ENCODE data around the gene CLSTN2. TPM values are rescaled to one million over a fixed set of nuclear protein-coding genes. Genes with fewer than 3 reads are reported as not detected.

CLSTN2 gene
- total and polyA plus RNA-seq, 2 donors from 2014 or later = 2.0 to 12.0 TPM

GRCh38 chr3:140467796-140468315 lies 532.9 kb downstream of the CLSTN2 start:
- Histone ChIP-seq H3K9ac (ENCODE audit: low read length in 3 of 3) (no peak overlapping the region), H3K27ac (ENCODE audit: low read depth in 2 of 2, low read length in 2 of 2) (no peak overlapping the region), H3K4me3 (ENCODE audit: low read length in 3 of 3) (no peak overlapping the region), H3K27me3 (ENCODE audit: control insufficient read depth, insufficient read depth, low read length) (no peaks in the 10 kb centered on the region), H3K4me1 (ENCODE audit: control insufficient read depth in 2 of 3, insufficient read depth in 2 of 3, low read depth in 1 of 3, low read length in 3 of 3) (no peaks in the 10 kb centered on the region), H3K36me3 (ENCODE audit: control insufficient read depth in 2 of 3, insufficient read depth in 3 of 3, low read length in 3 of 3) (no peaks in the 10 kb centered on the region), H3K9me3 (ENCODE audit: control insufficient read depth in 2 of 3, insufficient read depth in 1 of 3, low read length in 3 of 3) (no peaks in the 10 kb centered on the region)
- TF ChIP-seq CTCF (IDR thresholded peaks at IDR 0.05; ENCODE audit: borderline replicate concordance, extremely low read depth, insufficient read depth) = no peak
- FAIRE-seq (no peak), DNase-seq (no peak)
- intact Hi-C loops (cut with DNase I) = no loop called here

GRCh38 chr3:140468407-140468806 lies 533.4 kb downstream of the CLSTN2 start:
- DNase-seq (no peak), FAIRE-seq (no peak)
- Histone ChIP-seq H3K27ac (ENCODE audit: low read depth in 2 of 2, low read length in 2 of 2) (no peak overlapping the region), H3K9me3 (ENCODE audit: control insufficient read depth in 2 of 3, insufficient read depth in 1 of 3, low read length in 3 of 3) (no peaks in the 10 kb centered on the region), H3K4me1 (ENCODE audit: control insufficient read depth in 2 of 3, insufficient read depth in 2 of 3, low read depth in 1 of 3, low read length in 3 of 3) (no peaks in the 10 kb centered on the region), H3K4me3 (ENCODE audit: low read length in 3 of 3) (no peak overlapping the region), H3K27me3 (ENCODE audit: control insufficient read depth, insufficient read depth, low read length) (no peaks in the 10 kb centered on the region), H3K36me3 (ENCODE audit: control insufficient read depth in 2 of 3, insufficient read depth in 3 of 3, low read length in 3 of 3) (no peaks in the 10 kb centered on the region), H3K9ac (ENCODE audit: low read length in 3 of 3) (no peak overlapping the region)
- intact Hi-C loops (cut with DNase I) = no loop called here
- TF ChIP-seq CTCF (IDR thresholded peaks at IDR 0.05; ENCODE audit: borderline replicate concordance, extremely low read depth, insufficient read depth) = no peak

- H3K36me3 ChIP-seq (ENCODE audit: control insufficient read depth in 2 of 3, insufficient read depth in 3 of 3, low read length in 3 of 3) = no peaks in the 10 kb centered on the region
- H3K9me3 ChIP-seq (ENCODE audit: control insufficient read depth in 2 of 3, insufficient read depth in 1 of 3, low read length in 3 of 3) = no peaks in the 10 kb centered on the region
- H3K4me3 ChIP-seq (ENCODE audit: low read length in 3 of 3) = no peak overlapping the region
- no peak for TF ChIP-seq CTCF (IDR thresholded peaks at IDR 0.05; ENCODE audit: borderline replicate concordance, extremely low read depth, insufficient read depth)
- intact Hi-C loops (cut with DNase I) = no loop called here
- FAIRE-seq (no peak), DNase-seq (no peak)
- H3K4me1 ChIP-seq (ENCODE audit: control insufficient read depth in 2 of 3, insufficient read depth in 2 of 3, low read depth in 1 of 3, low read length in 3 of 3) = no peaks in the 10 kb centered on the region
- H3K27ac ChIP-seq (ENCODE audit: low read depth in 2 of 2, low read length in 2 of 2) = no peak overlapping the region
- H3K27me3 ChIP-seq (ENCODE audit: control insufficient read depth, insufficient read depth, low read length) = no peaks in the 10 kb centered on the region
- H3K9ac ChIP-seq (ENCODE audit: low read length in 3 of 3) = no peak overlapping the region
These were observed 534.5 kb downstream of the CLSTN2 start for GRCh38 chr3:140469491-140469890.

- TF ChIP-seq CTCF (IDR thresholded peaks at IDR 0.05; ENCODE audit: borderline replicate concordance, extremely low read depth, insufficient read depth) = no peak
- Histone ChIP-seq H3K4me3 (ENCODE audit: low read length in 3 of 3) (no peak overlapping the region), H3K27me3 (ENCODE audit: control insufficient read depth, insufficient read depth, low read length) (no peaks in the 10 kb centered on the region), H3K27ac (ENCODE audit: low read depth in 2 of 2, low read length in 2 of 2) (no peak overlapping the region), H3K4me1 (ENCODE audit: control insufficient read depth in 2 of 3, insufficient read depth in 2 of 3, low read depth in 1 of 3, low read length in 3 of 3) (no peaks in the 10 kb centered on the region), H3K36me3 (ENCODE audit: control insufficient read depth in 2 of 3, insufficient read depth in 3 of 3, low read length in 3 of 3) (no peaks in the 10 kb centered on the region), H3K9ac (ENCODE audit: low read length in 3 of 3) (no peak overlapping the region), H3K9me3 (ENCODE audit: control insufficient read depth in 2 of 3, insufficient read depth in 1 of 3, low read length in 3 of 3) (no peaks in the 10 kb centered on the region)
- intact Hi-C loops (cut with DNase I) = no loop called here
- DNase-seq (no peak), FAIRE-seq (no peak)
These were observed 535.2 kb downstream of the CLSTN2 start for GRCh38 chr3:140470211-140470610.

Data from kidney (tissue), 14 donors.